Panc1 (cell line): ENCODE measurements around the gene NTNG2. TPM values are rescaled to one million over a fixed set of nuclear protein-coding genes. Genes with fewer than 3 reads are reported as not detected.

Experiments
- ATAC-seq: fragments of 200-7000 bp; cut with Tn5 transposase; 2 replicates; pipeline ENCODE4 v1.9.1; 2020; ENCODE audit warnings: mild to moderate bottlenecking, moderate library complexity
- BruUV-seq: library from RNA; stranded (reverse); fragments of 400-500 nt; replicated peaks from 2 replicates; lab custom pipeline; 2021; lab: Mats Ljungman, UMichigan
- CTCF ChIA-PET: fragments of 300-600 bp; sonication (Branson Sonifier 250); formaldehyde crosslinking; loops from one replicate; lab custom pipeline; 2022; ENCODE audit warnings: antibody characterized with exemption; lab: Charles Lee
- POLR2A ChIA-PET: fragments of 300-600 bp; sonication (Branson Sonifier 250); formaldehyde crosslinking; loops from one replicate; lab custom pipeline; 2022; ENCODE audit warnings: antibody characterized with exemption; lab: Charles Lee
- DNase-seq: peaks from one replicate; pipeline ENCODE4 v3.0.0-alpha.2; 2010; ENCODE audit warnings: low read depth, low spot score
- H3K27ac ChIP-seq: 2 replicates; pipeline ENCODE4 v1.5.1; 2011; ENCODE audit warnings: mild to moderate bottlenecking, low read length, inconsistent platforms
- H3K27me3 ChIP-seq: fragments of 200-500 bp; sonication (Bioruptor generic); 2 replicates; pipeline ENCODE4 v1.6.0; 2014; ENCODE audit warnings: low read length, inconsistent platforms; ENCODE audit not compliant: control insufficient read depth, insufficient read depth
- H3K36me3 ChIP-seq: fragments of 200-500 bp; sonication (Bioruptor generic); 2 replicates; pipeline ENCODE4 v1.5.1; 2014; ENCODE audit warnings: inconsistent platforms, mild to moderate bottlenecking, low read length, moderate library complexity; ENCODE audit not compliant: control insufficient read depth, insufficient read depth
- H3K4me1 ChIP-seq: 2 replicates; pipeline ENCODE4 v1.5.1; 2011; ENCODE audit warnings: inconsistent platforms, mild to moderate bottlenecking, low read length, moderate library complexity; ENCODE audit not compliant: control insufficient read depth, insufficient read depth
- H3K4me3 ChIP-seq, 2 experiments: 2 replicates each; pipeline ENCODE4 v1.5.1; 2011 to 2012; ENCODE audit warnings: low read depth in 2 of 2, low read length in 2 of 2, mild to moderate bottlenecking in 2 of 2, inconsistent platforms in 1 of 2, moderate library complexity in 1 of 2
- H3K9me3 ChIP-seq: fragments of 200-500 bp; sonication (Bioruptor generic); 2 replicates; pipeline ENCODE4 v1.5.1; 2014; ENCODE audit warnings: low read depth, mild to moderate bottlenecking, inconsistent platforms, low read length, moderate library complexity; ENCODE audit not compliant: control insufficient read depth, insufficient read depth
- POLR2AphosphoS5 ChIP-seq: IDR thresholded peaks from 2 replicates; pipeline ENCODE4 v1.6.1; 2012; ENCODE audit warnings: mild to moderate bottlenecking, low read depth, low read length, moderate library complexity
- SIN3A ChIP-seq: IDR thresholded peaks from 2 replicates; pipeline ENCODE4 v1.6.1; 2012; ENCODE audit warnings: low read depth, mild to moderate bottlenecking, low read length, moderate library complexity, borderline replicate concordance; ENCODE audit not compliant: insufficient read depth
- TCF7L2 ChIP-seq: IDR thresholded peaks from 2 replicates; pipeline ENCODE4 v1.6.1; 2011; ENCODE audit warnings: mild to moderate bottlenecking, low read depth, low read length, inconsistent platforms
- in situ Hi-C: cut with HindIII; loops from 2 replicates; pipeline ENCODE4 v1.10.0; 2016; ENCODE audit warnings: low sequenced_read_pairs, low pct_unique_long_range_greater_than_20kb
- intact Hi-C: fragments of 100-400 bp; cut with micrococcal nuclease; formaldehyde crosslinking; loops from one replicate; pipeline ENCODE4 v1.10.0; 2022; ENCODE audit not compliant: unreplicated experiment
- total RNA-seq: library from RNA; stranded (reverse); gene quantifications from one replicate; pipeline ENCODE4 v1.2.1, GENCODE V29; 2021; ENCODE audit not compliant: unreplicated experiment
- TF ChIP-seq, protein P1 (sequence below), 2 experiments: IDR thresholded peaks; 2 replicates each; pipeline ENCODE4 v1.6.1; 2011 to 2012; ENCODE audit warnings: low read depth in 2 of 2, control low read depth in 1 of 2, low read length in 1 of 2, mild to moderate bottlenecking in 1 of 2, moderate library complexity in 1 of 2; ENCODE audit not compliant: insufficient read depth in 1 of 2
- TF ChIP-seq, protein P2 (sequence below): fragments of 450-650 bp; IDR thresholded peaks from 2 replicates; pipeline ENCODE4 v1.5.1; 2017; ENCODE audit warnings: mild to moderate bottlenecking

The NTNG2 gene
- total RNA-seq, 1 experiment from 2014 or later = 5.1 TPM

DNA sequence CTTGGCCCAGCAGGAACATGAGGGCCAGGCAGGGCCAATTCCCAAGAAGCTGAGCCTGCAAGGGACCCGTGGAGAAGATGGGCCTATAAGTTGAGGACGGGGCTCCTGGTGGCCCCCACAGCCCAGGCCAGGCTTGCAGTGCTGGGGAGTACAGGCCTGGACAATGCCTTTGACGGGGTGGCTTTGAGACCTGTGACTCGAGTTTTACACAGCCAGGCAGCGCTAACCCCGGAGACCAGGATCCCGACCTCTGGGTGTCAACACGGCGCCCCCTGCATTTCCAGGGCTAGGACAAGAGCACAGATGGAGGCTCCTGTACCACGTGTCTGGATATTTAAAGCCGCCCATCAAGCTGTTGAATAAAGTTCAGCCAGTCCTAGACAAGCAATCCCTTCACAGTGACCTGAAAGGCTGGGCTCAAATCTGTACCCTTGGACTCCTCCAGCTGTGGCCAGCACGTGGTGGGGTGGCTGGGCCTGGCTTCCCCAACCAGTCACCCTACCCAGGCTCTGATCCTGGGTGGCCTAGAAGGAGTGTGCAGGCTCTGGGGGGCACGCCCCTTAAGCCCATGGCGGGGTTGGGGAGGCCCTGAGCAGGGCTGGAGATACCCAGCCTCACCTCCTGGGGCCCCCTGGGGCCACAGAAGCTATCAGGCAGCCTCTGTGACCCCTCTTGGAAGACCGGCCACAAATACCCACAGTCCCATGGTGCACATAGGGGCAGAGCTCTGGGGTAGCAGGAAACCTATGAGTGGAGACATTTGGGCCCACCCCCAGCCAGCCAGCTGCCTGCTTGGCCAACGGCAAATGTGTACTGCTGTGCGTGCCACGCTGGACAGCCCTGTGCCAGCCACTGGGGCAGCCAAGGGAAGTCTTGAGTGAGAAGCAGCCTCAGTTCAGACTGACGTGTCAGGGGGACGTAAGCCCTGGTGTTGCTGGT lies 88.7 kb downstream of the NTNG2 start:
- in situ Hi-C loops = no loop called here
- Histone ChIP-seq H3K36me3 (no peaks in the 10 kb centered on the region), H3K4me1 (no peaks in the 10 kb centered on the region; the same call in 1 of the 2 replicates), H3K27ac (no peak overlapping the region), H3K9me3 (no peaks in the 10 kb centered on the region), H3K4me3 (no peak overlapping the region), H3K27me3 (no peaks in the 10 kb centered on the region)
- TF ChIP-seq SIN3A (no peak), TCF7L2 (no peak), POLR2AphosphoS5 (no peak)
- TF ChIP-seq, protein P1, sequence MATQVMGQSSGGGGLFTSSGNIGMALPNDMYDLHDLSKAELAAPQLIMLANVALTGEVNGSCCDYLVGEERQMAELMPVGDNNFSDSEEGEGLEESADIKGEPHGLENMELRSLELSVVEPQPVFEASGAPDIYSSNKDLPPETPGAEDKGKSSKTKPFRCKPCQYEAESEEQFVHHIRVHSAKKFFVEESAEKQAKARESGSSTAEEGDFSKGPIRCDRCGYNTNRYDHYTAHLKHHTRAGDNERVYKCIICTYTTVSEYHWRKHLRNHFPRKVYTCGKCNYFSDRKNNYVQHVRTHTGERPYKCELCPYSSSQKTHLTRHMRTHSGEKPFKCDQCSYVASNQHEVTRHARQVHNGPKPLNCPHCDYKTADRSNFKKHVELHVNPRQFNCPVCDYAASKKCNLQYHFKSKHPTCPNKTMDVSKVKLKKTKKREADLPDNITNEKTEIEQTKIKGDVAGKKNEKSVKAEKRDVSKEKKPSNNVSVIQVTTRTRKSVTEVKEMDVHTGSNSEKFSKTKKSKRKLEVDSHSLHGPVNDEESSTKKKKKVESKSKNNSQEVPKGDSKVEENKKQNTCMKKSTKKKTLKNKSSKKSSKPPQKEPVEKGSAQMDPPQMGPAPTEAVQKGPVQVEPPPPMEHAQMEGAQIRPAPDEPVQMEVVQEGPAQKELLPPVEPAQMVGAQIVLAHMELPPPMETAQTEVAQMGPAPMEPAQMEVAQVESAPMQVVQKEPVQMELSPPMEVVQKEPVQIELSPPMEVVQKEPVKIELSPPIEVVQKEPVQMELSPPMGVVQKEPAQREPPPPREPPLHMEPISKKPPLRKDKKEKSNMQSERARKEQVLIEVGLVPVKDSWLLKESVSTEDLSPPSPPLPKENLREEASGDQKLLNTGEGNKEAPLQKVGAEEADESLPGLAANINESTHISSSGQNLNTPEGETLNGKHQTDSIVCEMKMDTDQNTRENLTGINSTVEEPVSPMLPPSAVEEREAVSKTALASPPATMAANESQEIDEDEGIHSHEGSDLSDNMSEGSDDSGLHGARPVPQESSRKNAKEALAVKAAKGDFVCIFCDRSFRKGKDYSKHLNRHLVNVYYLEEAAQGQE (IDR thresholded peaks at IDR 0.05; ENCODE audit: insufficient read depth in 1 of 2, low read depth in 2 of 2, low read length in 1 of 2) = no peak
- TF ChIP-seq, protein P2, sequence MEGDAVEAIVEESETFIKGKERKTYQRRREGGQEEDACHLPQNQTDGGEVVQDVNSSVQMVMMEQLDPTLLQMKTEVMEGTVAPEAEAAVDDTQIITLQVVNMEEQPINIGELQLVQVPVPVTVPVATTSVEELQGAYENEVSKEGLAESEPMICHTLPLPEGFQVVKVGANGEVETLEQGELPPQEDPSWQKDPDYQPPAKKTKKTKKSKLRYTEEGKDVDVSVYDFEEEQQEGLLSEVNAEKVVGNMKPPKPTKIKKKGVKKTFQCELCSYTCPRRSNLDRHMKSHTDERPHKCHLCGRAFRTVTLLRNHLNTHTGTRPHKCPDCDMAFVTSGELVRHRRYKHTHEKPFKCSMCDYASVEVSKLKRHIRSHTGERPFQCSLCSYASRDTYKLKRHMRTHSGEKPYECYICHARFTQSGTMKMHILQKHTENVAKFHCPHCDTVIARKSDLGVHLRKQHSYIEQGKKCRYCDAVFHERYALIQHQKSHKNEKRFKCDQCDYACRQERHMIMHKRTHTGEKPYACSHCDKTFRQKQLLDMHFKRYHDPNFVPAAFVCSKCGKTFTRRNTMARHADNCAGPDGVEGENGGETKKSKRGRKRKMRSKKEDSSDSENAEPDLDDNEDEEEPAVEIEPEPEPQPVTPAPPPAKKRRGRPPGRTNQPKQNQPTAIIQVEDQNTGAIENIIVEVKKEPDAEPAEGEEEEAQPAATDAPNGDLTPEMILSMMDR = no peak
- BruUV-seq = no TSS peak
- DNase-seq = no peak
- CTCF ChIA-PET = no interaction called here
- no peak for ATAC-seq
- intact Hi-C loops = loop anchor here (5.0 kb wide), 1 partner anchor 488 kb away; no protein-coding TSS in a partner anchor
- POLR2A ChIA-PET = no interaction called here

- ChIA-PET POLR2A (no interaction called here), CTCF (no interaction called here)
- H3K4me1 ChIP-seq = no peaks in the 10 kb centered on the region
- H3K36me3 ChIP-seq = peaks cover 7% of the 10 kb centered on the region
- ATAC-seq = no peak
- no peaks in the 10 kb centered on the region for H3K27me3 ChIP-seq
- no peak for DNase-seq
- BruUV-seq = no TSS peak
- no peak overlapping the region for H3K4me3 ChIP-seq
- TF ChIP-seq, protein P2 = no peak
- TF ChIP-seq POLR2AphosphoS5 (no peak), SIN3A (no peak), TCF7L2 (no peak)
- TF ChIP-seq, protein P1 (IDR thresholded peaks at IDR 0.05; ENCODE audit: insufficient read depth in 1 of 2, low read depth in 2 of 2, low read length in 1 of 2) = no peak
- in situ Hi-C loops (no loop called here), intact Hi-C loops (no loop called here)
- H3K27ac ChIP-seq = no peak overlapping the region
- no peaks in the 10 kb centered on the region for H3K9me3 ChIP-seq
Observed at GRCh38 chr9:132260846-132261245, 99.0 kb downstream of the NTNG2 start.
